ENCODE data around the gene TAAR6. TPM values are rescaled to one million over a fixed set of nuclear protein-coding genes. Genes with fewer than 3 reads are reported as not detected.

TAAR6 gene
- total and polyA plus RNA-seq, 2 of the 8 experiments (the other 6 are each of a cell fraction or from before 2014, with no cell fraction given): 0.06 TPM; not detected in 1

GRCh38 chr6:132607544-132608233 lies 37.6 kb downstream of the TAAR6 start (continued):
- no peak for TF ChIP-seq USF2 (IDR thresholded peaks at IDR 0.05; ENCODE audit: low read length)
